Heart left ventricle (tissue), 13 donors: ENCODE results near the gene VPS35L.

Experiments used
- CTCF ChIP-seq, 12 donors: fragments of 200-600 bp; sonication (generic) in 4 of 12; IDR thresholded peaks; one replicate each; pipeline versions ENCODE4 v1.5.0 to v1.8.0; 2018 to 2022; ENCODE audit warnings: antibody characterized with exemption in 12 of 12, mild to moderate bottlenecking in 5 of 12
- POLR2A ChIP-seq, 2 donors: fragments of 450-650 bp; IDR thresholded peaks; one replicate each; pipeline ENCODE4 v1.6.1; 2017; ENCODE audit warnings: antibody characterized with exemption in 2 of 2, mild to moderate bottlenecking in 2 of 2, moderate library complexity in 2 of 2
- donor health status: ischemic (EF 13 %, LVEDD 7.1; RV severe dilation, severe dysfunction).
- donor health status: DM: no; HTN: yes; CAD: no.
- donor health status: DM: no; HTN: no; CAD: no.
- donor health status: ischemic (EF 25% LVEDD 6.9; RV normal size, moderate dysfunction).
- donor health status: ischemic (EF 25% LVEDD 5.7; RV mildly dilated, moderate dysfunction).
- donor health status: ischemic (EF 35%, LVEDD 5.7; RV mildly dilated, moderate dysfunction).
- donor health status: nonischemic (EF 11% LVEDD 7.7; RV severe dilation, severe dysfunction).
- donor health status: DM: yes; HTN: yes; CAD: no.
- donor health status: PGD.
- donor health status: ischemic (EF 29% LVEDD 5.4; RV normal size, mild dysfunction).
- donor health status: nonischemic (EF 23%, LVEDD 6.1; RV moderate dilation, normal function).

- no peak for TF ChIP-seq POLR2A (IDR thresholded peaks at IDR 0.05)
- TF ChIP-seq CTCF (IDR thresholded peaks at IDR 0.05): no peak
Observed at GRCh38 chr16:19677402-19677801, 121.9 kb downstream of the VPS35L start.
